DMS114 treated with DMSO at 0.1 percent for 48 hours (cell line): ENCODE data around the gene SPATA25.
A peak's percentile ranks its signal among the peaks of the same experiment; 100 is the strongest.
"Not testable (repeated sequence)": the region's sequence is repeated elsewhere in the genome, so short reads cannot be mapped to it uniquely, and the experiment has no call there.

ENCODE experiments used
- DNase-seq: peaks from one replicate; lab custom pipeline; 2025; ENCODE audit not compliant: unreplicated experiment; lab: John Stamatoyannopoulos, UW

Gene SPATA25

GRCh38 chr20:45917790-45918141 is 30.3 kb upstream of the SPATA25 start:
- no peak for DNase-seq

- no peak for DNase-seq
Observed at GRCh38 chr20:45913116-45913515, 25.7 kb upstream of the SPATA25 start.

- DNase-seq: no peak
Observed at GRCh38 chr20:45912344-45912682, 24.9 kb upstream of the SPATA25 start.

GRCh38 chr20:45911486-45912343 is 24.3 kb upstream of the SPATA25 start, which contains the start of gene PLTP:
TSS of gene PLTP (minus strand) at chr20:45912155. CDS start at chr20:45911452, 703 bp downstream.
- peak; percentile 19 for DNase-seq

- peak; percentile 96 for DNase-seq
Observed at GRCh38 chr20:45910670-45911485, 23.5 kb upstream of the SPATA25 start.

GRCh38 chr20:45909817-45910669 is 22.6 kb upstream of the SPATA25 start:
- DNase-seq: no peak

GRCh38 chr20:45909336-45909808 is 21.9 kb upstream of the SPATA25 start:
- DNase-seq: no peak

GRCh38 chr20:45908084-45908483 is 20.7 kb upstream of the SPATA25 start:
- no peak for DNase-seq

- no peak for DNase-seq
Observed at GRCh38 chr20:45907219-45907948, 20.0 kb upstream of the SPATA25 start.

GRCh38 chr20:45905505-45906079 is 18.2 kb upstream of the SPATA25 start:
- DNase-seq: no peak

GRCh38 chr20:45904583-45905504 is 17.4 kb upstream of the SPATA25 start:
- no peak for DNase-seq

GRCh38 chr20:45902199-45902701 is 14.8 kb upstream of the SPATA25 start:
- DNase-seq: no peak

- DNase-seq: not testable (repeated sequence)
Observed at GRCh38 chr20:45901332-45901731, 13.9 kb upstream of the SPATA25 start.

- DNase-seq: no peak
Observed at GRCh38 chr20:45899046-45899835, 11.8 kb upstream of the SPATA25 start.

GRCh38 chr20:45898285-45898684 is 10.9 kb upstream of the SPATA25 start:
- DNase-seq: no peak

GRCh38 chr20:45897692-45898091 is 10.3 kb upstream of the SPATA25 start:
- DNase-seq: no peak

GRCh38 chr20:45897289-45897688 is 9.9 kb upstream of the SPATA25 start:
- no peak for DNase-seq

- DNase-seq: no peak
Observed at GRCh38 chr20:45896641-45897161, 9.3 kb upstream of the SPATA25 start.
